HL-60 (cell line): ENCODE results near the gene TMEM258.

Experiments
- DNase-seq, 2 experiments: peaks; one replicate each; pipeline ENCODE4 v3.0.0-alpha.2; 2010 to 2020; ENCODE audit warnings: low read depth in 1 of 2, low spot score in 1 of 2
- H3K27ac ChIP-seq: fragments of 250-450 bp; sonication (Bioruptor Pico); replicated peaks from 2 replicates; pipeline ENCODE4 v1.5.1; 2020; ENCODE audit warnings: mild to moderate bottlenecking, moderate library complexity
- H3K27me3 ChIP-seq: fragments of 250-450 bp; sonication (Bioruptor Pico); 2 replicates; pipeline ENCODE4 v1.5.1; 2021; ENCODE audit warnings: mild to moderate bottlenecking, moderate library complexity; ENCODE audit not compliant: insufficient read depth, poor library complexity, severe bottlenecking
- H3K4me3 ChIP-seq: replicated peaks from 2 replicates; pipeline ENCODE4 v1.5.1; 2011; ENCODE audit warnings: mild to moderate bottlenecking, control low read depth, low read length; ENCODE audit not compliant: insufficient read depth
- CTCF ChIP-seq: IDR thresholded peaks from one replicate; pipeline ENCODE4 v1.5.1; 2011; ENCODE audit warnings: low read length, control low read depth, inconsistent platforms; ENCODE audit not compliant: insufficient read depth
- GABPA ChIP-seq: IDR thresholded peaks from 2 replicates; pipeline ENCODE4 v1.6.1; 2012; ENCODE audit warnings: low read depth
- POLR2AphosphoS5 ChIP-seq: IDR thresholded peaks from 2 replicates; pipeline ENCODE4 v1.6.1; 2012; ENCODE audit warnings: low read depth
- REST ChIP-seq: IDR thresholded peaks from 2 replicates; pipeline ENCODE4 v1.6.1; 2012; ENCODE audit warnings: low read depth; ENCODE audit not compliant: insufficient replicate concordance
- SPI1 ChIP-seq: IDR thresholded peaks from 2 replicates; pipeline ENCODE4 v1.6.1; 2012; ENCODE audit warnings: low read depth, mild to moderate bottlenecking, borderline replicate concordance

TMEM258 gene

GRCh38 chr11:61777234-61778090 lies 14.9 kb downstream of the TMEM258 start:
- no peak for TF ChIP-seq CTCF
- no peak for TF ChIP-seq REST
- no peak for TF ChIP-seq SPI1
- TF ChIP-seq POLR2AphosphoS5: no peak
- TF ChIP-seq GABPA: no peak
- H3K27me3 ChIP-seq: no peaks in the 10 kb centered on the region
- no peak overlapping the region for H3K27ac ChIP-seq
- peak; percentile 7 to 62 for DNase-seq
- peak overlapping the region; percentile 21 for H3K4me3 ChIP-seq

GRCh38 chr11:61776561-61777075 lies 15.8 kb downstream of the TMEM258 start:
- TF ChIP-seq SPI1 (peak; percentile 13; the same call in 1 of the 2 replicates), CTCF (peak; percentile 85), GABPA (no peak)
- DNase-seq: peak in 1 of 2 experiments; percentile 82
- no peaks in the 10 kb centered on the region for H3K27me3 ChIP-seq
- H3K4me3 ChIP-seq: no peak overlapping the region
- no peak overlapping the region for H3K27ac ChIP-seq

- TF ChIP-seq POLR2AphosphoS5 (no peak), SPI1 (no peak), CTCF (no peak), GABPA (no peak), REST (no peak)
- DNase-seq: no peak
- no peak overlapping the region for H3K4me3 ChIP-seq
- no peaks in the 10 kb centered on the region for H3K27me3 ChIP-seq
- H3K27ac ChIP-seq: no peak overlapping the region
Observed at GRCh38 chr11:61775606-61776554, 16.5 kb downstream of the TMEM258 start.
